Activated CD8-positive, alpha-beta memory T cell treated with anti-CD3 and anti-CD28 coated beads, Interleukin-2, amount 50 U/mL, for 1 hour (primary cell): ENCODE measurements around the gene KCNK2.

Experiments used
- DNase-seq: peaks from one replicate; pipeline ENCODE4 v3.0.0-alpha.2; 2020; ENCODE audit errors: extremely low read depth

KCNK2 gene

GRCh38 chr1:215094381-215094780, 11.8 kb downstream of the KCNK2 start:
- no peak for DNase-seq

GRCh38 chr1:215095524-215095923, 13.0 kb downstream of the KCNK2 start:
- no peak for DNase-seq

- no peak for DNase-seq
These were observed 19.0 kb downstream of the KCNK2 start for GRCh38 chr1:215101511-215101910.

- no peak for DNase-seq
These were observed 21.7 kb downstream of the KCNK2 start for GRCh38 chr1:215104283-215104682.

GRCh38 chr1:215106067-215106466, 23.5 kb downstream of the KCNK2 start:
- DNase-seq, result no peak

GRCh38 chr1:215109171-215109570, 26.6 kb downstream of the KCNK2 start:
- DNase-seq, result no peak

- DNase-seq, result no peak
These were observed 29.4 kb downstream of the KCNK2 start for GRCh38 chr1:215111916-215112315.

GRCh38 chr1:215113776-215114153, 31.2 kb downstream of the KCNK2 start:
- no peak for DNase-seq

- DNase-seq, result no peak
These were observed 31.8 kb downstream of the KCNK2 start for GRCh38 chr1:215114154-215114933.

- no peak for DNase-seq
These were observed 33.2 kb downstream of the KCNK2 start for GRCh38 chr1:215115760-215116159.

- DNase-seq, result no peak
These were observed 35.5 kb downstream of the KCNK2 start for GRCh38 chr1:215118081-215118480.

GRCh38 chr1:215119056-215119455, 36.5 kb downstream of the KCNK2 start:
- no peak for DNase-seq

- DNase-seq, result no peak
These were observed 37.3 kb downstream of the KCNK2 start for GRCh38 chr1:215119719-215120365.

GRCh38 chr1:215128504-215128903, 46.0 kb downstream of the KCNK2 start:
- no peak for DNase-seq

GRCh38 chr1:215131291-215131690, 48.8 kb downstream of the KCNK2 start:
- no peak for DNase-seq

GRCh38 chr1:215132156-215132555, 49.6 kb downstream of the KCNK2 start:
- no peak for DNase-seq

GRCh38 chr1:215133532-215133931, 51.0 kb downstream of the KCNK2 start:
- no peak for DNase-seq

GRCh38 chr1:215137985-215138384, 55.4 kb downstream of the KCNK2 start:
- DNase-seq, result no peak

- no peak for DNase-seq
These were observed 57.6 kb downstream of the KCNK2 start for GRCh38 chr1:215140135-215140534.

- no peak for DNase-seq
These were observed 58.9 kb downstream of the KCNK2 start for GRCh38 chr1:215141460-215141859.

- no peak for DNase-seq
These were observed 61.0 kb downstream of the KCNK2 start for GRCh38 chr1:215143497-215143896.

- no peak for DNase-seq
These were observed 63.9 kb downstream of the KCNK2 start for GRCh38 chr1:215146240-215146975.

- no peak for DNase-seq
These were observed 64.5 kb downstream of the KCNK2 start for GRCh38 chr1:215147024-215147423.
